HG02759 (cell line): ENCODE measurements around the gene IFT57.

ENCODE experiments used
- ATAC-seq: cut with Tn5 transposase; IDR thresholded peaks from one replicate; pipeline ENCODE4 v1.9.1; 2021; ENCODE audit warnings: mild to moderate bottlenecking, moderate library complexity; ENCODE audit not compliant: unreplicated experiment

IFT57 gene

DNA sequence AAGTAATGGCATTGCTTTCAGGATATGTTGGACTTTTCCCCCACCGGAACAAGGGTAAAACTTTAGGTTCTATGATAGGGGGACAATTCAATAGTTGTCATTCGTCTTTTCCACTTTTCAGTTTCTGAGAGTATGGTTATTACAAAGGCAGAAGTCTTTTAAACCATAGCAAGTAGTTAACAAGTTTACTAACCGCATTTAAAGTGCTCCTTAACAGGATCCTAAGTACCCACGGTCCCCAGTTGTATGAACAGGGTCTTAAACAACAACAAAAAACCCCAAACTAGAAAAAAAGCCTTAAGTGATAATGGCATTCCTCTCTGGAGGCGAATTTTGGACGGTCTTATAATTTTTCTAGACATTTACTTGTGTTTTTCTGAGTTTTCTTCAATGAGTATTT, 831 bp downstream of the IFT57 start:
- ATAC-seq, result no peak

DNA sequence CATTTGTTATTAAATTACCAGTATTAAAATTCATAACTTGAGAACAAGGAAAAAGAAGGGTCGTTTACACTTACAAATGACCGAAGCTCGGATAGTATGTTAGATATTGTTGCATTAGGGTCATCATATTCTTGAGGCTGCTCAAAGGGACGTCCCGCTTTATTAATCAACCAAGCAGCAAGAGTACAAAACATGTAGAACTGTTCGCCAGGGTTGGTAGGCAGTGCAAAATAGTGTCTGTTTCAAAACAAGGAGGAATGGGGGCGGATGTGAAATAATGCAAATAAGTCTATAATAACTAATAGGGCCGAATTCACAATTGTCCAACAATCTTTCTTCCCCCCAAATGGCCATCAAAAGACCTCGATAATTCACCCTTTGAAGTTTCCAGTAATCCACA, 2.9 kb downstream of the IFT57 start:
- ATAC-seq, result peak; percentile 11

DNA sequence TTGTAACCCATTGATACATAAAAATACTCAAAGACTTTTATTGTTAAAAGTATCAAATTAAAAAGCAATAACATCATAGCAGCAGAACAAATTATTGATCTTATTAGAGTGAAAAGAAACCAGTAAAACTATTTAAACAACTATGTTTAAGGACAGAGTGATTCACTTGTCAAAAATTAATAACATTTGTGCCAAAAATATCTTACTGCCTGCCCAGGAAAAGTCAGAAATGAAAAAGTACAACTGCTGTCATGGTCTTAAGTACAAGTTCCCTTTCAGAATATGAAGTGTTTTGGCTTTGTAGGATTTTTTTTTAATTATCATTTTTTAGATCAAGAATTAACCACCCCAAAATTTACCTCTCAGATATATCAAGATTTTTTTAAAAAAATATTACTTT, 3.4 kb downstream of the IFT57 start:
- ATAC-seq, result no peak

DNA sequence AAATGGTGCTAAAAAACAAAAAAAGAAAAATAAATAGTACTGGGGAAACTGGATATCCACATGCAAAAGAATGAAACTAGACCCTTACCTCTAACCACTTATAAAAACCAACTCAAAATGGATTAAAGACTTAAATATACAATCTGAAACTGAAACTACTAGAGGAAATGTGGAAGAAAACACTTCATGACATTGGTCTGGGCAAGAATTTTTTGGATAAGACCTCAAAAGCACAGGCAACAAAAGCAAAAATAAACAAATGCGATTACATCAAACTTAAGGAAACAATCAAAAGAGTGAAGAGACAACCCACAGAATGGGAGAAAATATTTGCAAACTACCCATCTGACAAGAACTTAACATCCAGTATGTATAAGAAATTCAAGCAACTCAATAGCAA, 6.4 kb downstream of the IFT57 start:
- no peak for ATAC-seq

DNA sequence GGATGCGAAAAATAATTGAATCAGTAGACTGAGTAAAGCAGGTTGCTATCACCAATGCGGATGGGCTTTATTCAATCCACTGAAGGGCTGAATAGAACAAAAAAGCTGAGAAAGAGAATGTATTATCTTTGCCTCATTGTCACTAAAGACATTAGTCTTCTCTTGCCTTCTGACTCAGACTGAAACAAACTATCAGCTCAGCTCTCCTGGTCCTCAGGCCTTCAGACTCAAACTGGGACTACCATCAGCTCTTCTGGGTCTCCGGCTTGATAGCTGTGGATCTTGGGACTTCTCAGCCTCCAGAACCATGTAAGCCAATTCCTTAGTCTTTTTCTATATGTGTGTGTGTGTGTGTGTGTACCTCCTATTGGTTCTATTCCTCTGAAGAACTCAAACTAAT, 12.6 kb downstream of the IFT57 start:
- ATAC-seq, result peak; percentile 71

DNA sequence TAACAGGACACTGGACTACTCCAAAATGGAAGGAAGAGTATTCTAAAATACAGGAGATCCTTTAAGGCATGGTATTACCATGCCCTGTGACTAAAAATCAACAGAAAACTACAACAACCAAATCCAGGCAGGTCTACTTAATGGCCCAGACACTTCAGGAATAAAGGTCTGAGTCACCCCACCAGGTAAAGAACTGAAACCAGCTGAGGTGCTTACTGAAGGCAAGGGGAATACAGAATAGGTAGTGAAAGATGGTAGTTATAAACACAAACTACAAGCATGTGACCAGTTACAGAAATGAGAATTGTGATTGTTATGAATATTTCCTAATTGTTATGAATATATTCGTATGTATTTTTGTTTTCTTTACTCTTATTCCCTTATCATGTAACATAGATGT, 13.4 kb downstream of the IFT57 start:
- ATAC-seq, result peak; percentile 91

DNA sequence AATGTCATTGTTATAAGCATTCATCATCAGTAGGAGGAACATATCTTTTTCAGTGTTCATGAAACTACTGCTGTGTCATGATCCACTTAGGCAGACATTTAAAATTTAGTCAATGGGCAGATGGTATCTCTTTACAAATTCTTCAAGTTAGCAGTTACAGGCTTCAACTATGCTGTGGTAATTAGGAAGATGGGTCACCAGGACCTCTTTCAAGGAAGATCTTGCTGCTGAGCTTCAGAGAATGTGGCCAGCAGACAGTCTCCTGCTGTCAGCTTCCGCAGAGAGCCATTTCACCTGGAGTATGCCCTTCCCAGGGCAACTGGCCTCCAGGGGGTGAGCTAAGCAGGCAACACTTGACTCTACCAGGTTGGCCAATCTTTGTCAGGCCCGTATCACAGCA, 19.4 kb downstream of the IFT57 start:
- no peak for ATAC-seq

DNA sequence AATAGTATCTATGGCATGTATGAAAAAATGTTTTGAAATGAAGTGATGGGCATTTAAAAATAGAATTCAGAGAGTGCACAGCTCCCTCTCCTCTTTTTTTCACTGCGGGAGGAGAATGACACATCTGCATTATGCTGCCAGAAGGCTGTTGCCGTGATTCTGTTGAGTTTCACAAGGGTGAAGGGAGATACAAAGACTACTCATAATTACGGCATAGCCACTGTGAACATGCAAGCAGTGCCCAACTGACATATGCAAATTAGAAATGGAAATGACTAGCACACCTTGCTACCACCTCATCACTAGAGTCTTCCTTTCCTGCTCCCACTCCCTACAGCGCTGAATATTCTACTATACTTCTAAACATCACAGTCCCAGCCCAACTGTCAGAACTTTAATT, 20.1 kb downstream of the IFT57 start:
- ATAC-seq, result no peak

DNA sequence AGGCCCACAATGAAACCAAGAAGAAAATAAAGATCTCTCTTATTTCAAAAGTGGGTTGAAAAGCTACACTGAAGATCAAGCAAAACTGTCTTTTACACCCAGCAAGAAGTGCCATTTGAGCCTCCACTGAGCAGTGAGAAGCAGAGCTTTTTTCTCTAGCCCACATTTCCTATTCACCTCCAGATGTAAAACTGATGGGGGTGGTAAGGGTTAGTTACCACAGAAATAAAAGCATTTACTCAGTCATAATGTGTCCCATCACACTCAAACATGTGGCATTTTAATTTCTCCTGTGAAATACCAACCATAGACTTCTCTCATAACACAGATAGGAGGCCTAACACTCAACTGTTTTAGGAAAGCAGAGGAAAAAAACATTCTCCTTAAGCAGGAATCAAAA, 21.0 kb downstream of the IFT57 start:
- ATAC-seq, result no peak

DNA sequence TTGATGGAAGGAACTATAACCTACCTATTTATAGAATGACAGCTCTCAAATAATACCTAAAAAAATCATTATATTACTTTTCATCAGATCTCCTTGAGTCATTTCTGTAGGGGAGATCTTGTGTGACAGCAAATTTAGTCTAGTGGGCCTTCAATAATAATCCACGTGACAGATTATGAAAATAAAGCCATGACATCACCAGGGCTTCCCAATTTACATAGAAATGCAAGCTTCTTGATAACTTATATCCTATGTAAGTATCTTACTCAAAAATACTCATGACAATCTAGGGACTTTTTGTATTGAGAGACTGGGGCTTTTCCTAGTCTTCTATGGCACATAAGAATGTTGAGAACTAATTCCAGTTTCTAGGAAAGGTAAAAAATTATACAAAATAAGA, 21.6 kb downstream of the IFT57 start:
- no peak for ATAC-seq

DNA sequence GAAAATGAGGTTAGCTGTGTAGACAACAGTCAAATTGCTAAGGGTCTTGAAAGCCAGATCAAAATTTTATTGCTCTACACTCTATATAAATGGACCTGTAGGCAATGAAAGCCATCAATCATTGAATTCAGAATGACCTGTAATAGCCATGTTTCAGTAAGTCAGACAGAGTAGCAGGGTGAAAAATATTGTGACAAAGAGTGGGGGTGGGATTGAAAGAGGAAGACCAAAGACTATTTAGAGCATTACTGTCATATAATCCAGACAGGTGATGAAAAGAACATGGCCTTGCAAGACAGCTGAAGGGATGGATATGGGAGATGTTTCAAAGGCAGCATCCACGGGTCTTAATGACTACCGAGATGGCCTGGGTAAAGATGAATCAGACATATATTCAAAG, 22.2 kb downstream of the IFT57 start:
- no peak for ATAC-seq

DNA sequence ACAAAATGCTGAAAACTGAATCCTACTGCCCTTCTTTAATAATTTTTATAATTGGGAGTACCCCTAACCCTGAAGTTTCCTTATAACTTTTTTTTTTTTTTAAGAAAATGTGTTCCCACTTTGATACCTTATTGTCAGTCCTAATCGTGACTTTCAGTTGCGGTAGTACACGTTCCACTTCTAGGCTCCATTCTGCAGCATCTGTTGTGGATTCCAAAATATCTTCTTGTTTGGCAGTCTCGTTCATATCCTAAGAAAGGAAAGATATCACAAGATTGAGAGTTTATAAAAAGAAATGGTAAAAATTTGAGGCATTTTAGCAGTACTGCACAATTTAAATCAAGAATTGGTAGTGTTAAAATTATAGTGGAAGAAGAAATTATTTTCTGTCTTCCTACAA, 30.8 kb downstream of the IFT57 start:
- ATAC-seq, result no peak

DNA sequence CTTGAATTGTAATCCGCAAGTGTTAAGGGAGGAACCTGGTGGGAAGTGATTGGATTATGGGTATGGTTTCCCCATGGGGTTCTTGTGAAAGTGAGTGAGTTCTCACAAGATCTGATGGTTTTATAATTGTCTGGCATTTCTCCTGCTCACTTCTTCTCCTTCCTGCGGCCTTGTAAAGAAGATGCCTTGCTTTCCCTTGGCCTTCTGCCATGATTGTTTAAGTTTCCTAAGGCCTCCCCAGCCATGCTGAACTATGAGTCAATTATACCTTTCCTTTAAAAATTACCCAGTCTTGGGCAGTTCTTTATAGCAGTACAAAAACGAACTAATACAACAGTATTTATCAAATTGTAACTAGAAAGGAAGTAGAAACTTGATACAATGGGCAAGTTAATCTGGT, 31.9 kb downstream of the IFT57 start:
- ATAC-seq, result no peak

DNA sequence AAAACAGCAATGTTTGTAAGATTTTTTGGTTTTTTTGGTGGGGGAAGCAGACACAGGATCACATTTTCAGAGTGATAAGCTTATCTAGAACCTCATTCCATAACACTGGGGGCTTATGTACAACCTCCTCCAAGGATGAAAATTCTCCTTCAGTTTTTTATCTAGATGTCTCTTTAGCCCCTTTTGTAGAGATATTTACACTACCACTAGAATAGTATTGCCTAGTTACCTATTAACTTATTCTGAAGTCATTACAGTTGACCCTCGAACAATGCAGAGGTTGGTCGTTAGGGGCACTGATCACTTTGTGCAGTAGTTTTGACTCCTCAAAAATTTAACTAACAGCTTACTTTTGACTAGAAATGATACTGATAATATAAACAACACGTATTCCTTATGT, 32.8 kb downstream of the IFT57 start:
- ATAC-seq, result no peak

DNA sequence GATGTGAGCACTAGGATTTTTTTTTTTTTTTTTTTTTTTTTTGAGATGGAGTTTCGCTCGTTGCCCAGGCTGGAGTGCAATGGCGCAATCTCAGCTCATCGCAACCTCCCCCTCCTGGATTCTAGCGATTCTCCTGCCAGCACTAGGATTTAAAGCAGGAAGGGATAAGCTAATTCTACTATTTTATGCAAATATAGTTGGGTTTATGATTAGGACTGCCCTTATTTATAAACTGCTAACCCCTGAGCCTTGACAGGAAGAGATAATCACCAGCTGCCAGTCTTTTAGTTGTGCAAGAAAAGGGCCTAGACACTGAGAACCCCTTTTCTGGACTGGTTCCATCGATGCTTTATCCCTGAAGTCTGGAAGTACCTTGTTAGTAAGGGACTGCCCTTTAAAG, 36.7 kb downstream of the IFT57 start:
- no peak for ATAC-seq

DNA sequence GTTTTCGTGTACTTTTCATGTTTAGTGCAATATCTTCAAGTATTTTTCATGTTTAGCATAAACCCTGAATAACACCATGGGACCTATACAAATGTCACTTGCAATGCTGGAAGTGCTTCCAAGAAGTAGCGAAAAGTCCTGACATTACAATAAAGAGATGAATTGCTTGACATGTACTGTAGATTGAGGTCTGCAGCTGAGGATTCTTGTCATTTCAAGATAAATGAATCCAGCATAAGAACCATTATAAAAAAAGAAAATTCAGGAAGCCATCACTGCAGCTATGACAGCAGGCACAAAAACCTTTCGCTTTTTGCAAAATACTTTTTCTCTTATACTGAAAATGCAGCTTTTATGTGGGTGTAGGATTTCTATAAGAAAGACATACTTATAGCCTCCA, 37.4 kb downstream of the IFT57 start:
- no peak for ATAC-seq

DNA sequence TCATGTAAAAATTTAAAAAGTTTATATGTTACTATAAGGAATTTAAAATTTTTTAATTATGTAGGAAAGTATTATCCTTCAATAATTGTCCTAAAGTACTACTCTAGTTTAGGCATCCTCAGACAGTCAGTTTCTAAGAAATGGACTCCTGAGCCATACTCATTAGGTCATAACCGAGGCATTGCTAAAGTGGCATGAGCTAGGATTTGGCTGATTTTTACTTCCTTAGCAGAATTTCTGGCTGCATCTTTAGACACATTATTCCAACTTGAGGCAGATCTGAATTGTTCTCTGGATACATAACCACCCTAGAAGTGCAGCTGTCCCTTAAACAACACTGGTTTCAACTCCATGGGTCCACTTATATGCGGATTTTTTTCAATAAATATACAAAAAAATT, 38.3 kb downstream of the IFT57 start:
- no peak for ATAC-seq

DNA sequence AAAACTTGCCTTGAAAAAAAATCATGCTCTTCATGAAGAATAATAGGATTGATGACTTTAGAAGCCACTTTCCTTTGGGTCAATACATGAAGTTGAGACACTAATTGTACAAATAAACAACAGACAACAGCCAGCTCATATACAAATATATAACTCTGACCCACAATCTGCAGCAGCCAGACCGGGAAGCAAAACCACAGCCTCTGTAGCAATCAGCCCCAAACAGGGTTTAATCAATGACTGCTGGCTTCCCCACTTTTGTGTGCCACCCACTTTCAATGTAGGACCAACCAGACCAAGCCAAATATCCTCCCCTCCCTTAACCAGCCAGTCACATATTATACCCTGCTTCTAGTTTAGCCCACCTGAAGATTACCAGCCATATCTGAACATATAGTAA, 39.0 kb downstream of the IFT57 start:
- ATAC-seq, result no peak

DNA sequence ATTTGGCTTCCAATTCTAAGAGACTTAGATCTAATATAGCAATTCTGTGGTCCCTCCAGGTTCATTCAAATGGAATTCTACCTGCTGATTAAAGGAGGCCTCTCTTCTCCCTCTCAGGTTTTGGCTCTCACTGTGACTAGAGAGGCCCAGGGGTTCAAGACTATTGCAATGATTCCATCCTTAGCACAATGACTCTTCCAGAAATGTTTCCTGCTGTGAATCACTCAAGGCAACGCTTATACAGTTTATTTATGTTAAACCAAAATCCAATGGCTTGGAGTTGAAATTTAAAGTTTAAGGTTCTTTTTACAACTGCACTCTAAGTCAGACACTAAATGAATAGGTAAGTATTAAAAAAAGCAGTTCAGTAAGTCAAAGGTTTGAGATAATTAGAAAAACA, 39.9 kb downstream of the IFT57 start:
- ATAC-seq, result no peak

DNA sequence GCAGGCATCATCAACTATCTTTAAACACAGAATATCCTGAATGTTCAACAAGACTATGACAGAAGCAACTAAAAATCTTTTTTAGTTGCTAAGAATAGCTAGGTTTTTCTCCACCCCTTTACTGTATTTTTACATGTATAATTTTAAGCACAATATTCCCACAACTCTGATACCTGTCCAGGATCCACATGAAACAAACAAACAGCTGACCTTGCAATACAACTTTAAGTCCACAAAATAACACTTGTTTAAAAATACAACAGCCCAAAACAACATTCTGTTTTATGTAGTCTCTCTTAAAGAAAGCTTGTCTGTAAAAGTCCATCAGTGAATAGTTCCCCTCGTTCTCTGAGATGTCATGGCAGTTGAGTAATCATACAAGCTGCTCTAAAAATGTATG, 41.1 kb downstream of the IFT57 start:
- no peak for ATAC-seq

DNA sequence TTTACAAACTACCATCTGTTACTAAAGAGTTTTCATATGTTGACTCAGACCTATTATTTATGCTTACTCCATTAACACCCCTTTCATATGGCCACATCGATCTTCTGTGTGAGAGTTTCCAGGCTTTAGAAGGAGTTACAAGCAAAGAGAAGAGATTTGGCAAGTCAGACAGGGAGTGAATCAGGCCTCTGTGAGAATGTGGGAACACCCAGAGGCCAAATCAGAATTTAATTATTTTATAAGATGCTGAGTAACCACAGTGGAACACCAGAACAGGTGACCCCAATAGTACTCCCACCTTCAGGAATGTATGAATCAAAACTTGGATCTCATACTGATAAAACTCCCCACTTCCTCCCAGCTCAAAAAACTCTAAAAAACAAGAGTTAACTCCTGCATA, 42.0 kb downstream of the IFT57 start:
- ATAC-seq, result no peak

DNA sequence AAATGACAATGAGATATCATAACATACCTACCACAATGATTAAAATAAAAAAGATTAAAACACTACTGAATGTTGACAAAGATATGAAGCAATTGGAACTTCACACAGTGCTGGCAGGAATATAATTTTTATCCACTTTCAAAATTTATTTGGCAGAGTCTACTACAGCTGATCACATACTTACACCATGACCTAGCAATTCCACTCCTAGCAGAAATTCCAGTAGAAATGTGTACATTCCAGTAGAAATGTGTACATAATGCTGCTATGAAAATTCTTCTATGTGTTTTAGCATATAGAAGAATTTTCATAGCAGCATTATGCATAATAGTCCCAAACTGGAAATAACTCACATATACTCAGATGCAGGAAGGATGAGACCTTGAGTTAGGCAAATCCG, 43.5 kb downstream of the IFT57 start:
- ATAC-seq, result no peak

DNA sequence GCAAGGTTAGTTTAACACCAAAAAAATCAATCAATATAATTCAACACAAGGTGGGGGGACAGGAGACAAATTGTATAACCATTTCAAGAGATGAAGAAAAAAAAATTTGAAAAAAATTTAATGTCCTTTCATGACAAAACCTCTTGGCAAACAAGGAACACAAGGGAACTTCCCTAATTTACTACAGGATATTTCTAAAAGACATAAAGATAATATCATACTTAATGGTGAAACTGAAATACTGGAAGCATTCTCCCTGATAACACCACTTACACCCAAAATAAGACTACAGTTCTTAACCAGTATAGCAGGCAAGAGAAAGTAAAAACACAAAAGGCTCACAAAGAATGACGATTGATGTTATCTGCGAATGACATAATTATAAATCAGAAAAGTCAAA, 44.7 kb downstream of the IFT57 start:
- ATAC-seq, result no peak

DNA sequence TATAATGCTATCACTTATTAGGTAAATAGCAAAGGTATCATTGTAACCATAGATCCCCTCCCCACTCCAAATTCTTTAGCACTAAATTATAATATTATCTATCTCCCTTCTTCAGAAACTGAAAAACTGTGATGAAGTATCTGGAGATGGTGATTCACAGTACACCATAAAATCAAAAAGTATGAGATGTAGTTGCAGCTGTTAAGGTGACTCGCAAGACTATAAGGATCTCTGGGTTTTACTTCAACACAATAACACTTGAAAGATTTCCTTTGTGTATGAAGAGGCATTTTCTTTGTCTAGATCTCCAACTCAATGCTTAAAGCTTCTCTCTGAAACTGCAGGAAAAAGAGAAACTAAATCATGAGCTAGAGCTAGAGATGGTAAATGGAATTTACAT, 46.9 kb downstream of the IFT57 start:
- no peak for ATAC-seq
